Panc1 (cell line): Measurements from ENCODE around the gene OR51B5.

Source experiments
- POLR2AphosphoS5 ChIP-seq: IDR thresholded peaks from 2 replicates; pipeline ENCODE4 v1.6.1; 2012; ENCODE audit warnings: mild to moderate bottlenecking, low read depth, low read length, moderate library complexity
- REST ChIP-seq, 2 experiments: IDR thresholded peaks; 2 replicates each; pipeline ENCODE4 v1.6.1; 2011 to 2012; ENCODE audit warnings: low read depth in 2 of 2, control low read depth in 1 of 2, low read length in 1 of 2, mild to moderate bottlenecking in 1 of 2, moderate library complexity in 1 of 2; ENCODE audit not compliant: insufficient read depth in 1 of 2
- TCF7L2 ChIP-seq: IDR thresholded peaks from 2 replicates; pipeline ENCODE4 v1.6.1; 2011; ENCODE audit warnings: mild to moderate bottlenecking, low read depth, low read length, inconsistent platforms
- TF ChIP-seq, protein P1 (sequence below): fragments of 450-650 bp; IDR thresholded peaks from 2 replicates; pipeline ENCODE4 v1.5.1; 2017; ENCODE audit warnings: mild to moderate bottlenecking

- TF ChIP-seq, protein P1, sequence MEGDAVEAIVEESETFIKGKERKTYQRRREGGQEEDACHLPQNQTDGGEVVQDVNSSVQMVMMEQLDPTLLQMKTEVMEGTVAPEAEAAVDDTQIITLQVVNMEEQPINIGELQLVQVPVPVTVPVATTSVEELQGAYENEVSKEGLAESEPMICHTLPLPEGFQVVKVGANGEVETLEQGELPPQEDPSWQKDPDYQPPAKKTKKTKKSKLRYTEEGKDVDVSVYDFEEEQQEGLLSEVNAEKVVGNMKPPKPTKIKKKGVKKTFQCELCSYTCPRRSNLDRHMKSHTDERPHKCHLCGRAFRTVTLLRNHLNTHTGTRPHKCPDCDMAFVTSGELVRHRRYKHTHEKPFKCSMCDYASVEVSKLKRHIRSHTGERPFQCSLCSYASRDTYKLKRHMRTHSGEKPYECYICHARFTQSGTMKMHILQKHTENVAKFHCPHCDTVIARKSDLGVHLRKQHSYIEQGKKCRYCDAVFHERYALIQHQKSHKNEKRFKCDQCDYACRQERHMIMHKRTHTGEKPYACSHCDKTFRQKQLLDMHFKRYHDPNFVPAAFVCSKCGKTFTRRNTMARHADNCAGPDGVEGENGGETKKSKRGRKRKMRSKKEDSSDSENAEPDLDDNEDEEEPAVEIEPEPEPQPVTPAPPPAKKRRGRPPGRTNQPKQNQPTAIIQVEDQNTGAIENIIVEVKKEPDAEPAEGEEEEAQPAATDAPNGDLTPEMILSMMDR = no peak
- TF ChIP-seq REST (IDR thresholded peaks at IDR 0.05; ENCODE audit: insufficient read depth in 1 of 2, low read depth in 2 of 2, low read length in 1 of 2) (no peak), POLR2AphosphoS5 (no peak), TCF7L2 (no peak)
Observed at GRCh38 chr11:5345831-5346230, 2.5 kb upstream of the OR51B5 start.
